NCI-H1105 (cell line): ENCODE measurements around the gene OXCT2.

Experiments
- DNase-seq: peaks from one replicate; lab custom pipeline; 2025; lab: John Stamatoyannopoulos, UW

The OXCT2 gene

GRCh38 chr1:39733161-39733560 is 38.0 kb downstream of the OXCT2 start:
- no peak for DNase-seq

- no peak for DNase-seq
Measured at GRCh38 chr1:39732730-39733129, 38.4 kb downstream of the OXCT2 start.

GRCh38 chr1:39729842-39730241 is 41.3 kb downstream of the OXCT2 start:
- no peak for DNase-seq

GRCh38 chr1:39729030-39729429 is 42.1 kb downstream of the OXCT2 start:
- DNase-seq, result no peak

GRCh38 chr1:39727932-39728317 is 43.2 kb downstream of the OXCT2 start:
- no peak for DNase-seq

GRCh38 chr1:39727221-39727931 is 43.8 kb downstream of the OXCT2 start:
- DNase-seq, result no peak

GRCh38 chr1:39726600-39726999 is 44.5 kb downstream of the OXCT2 start:
- no peak for DNase-seq

GRCh38 chr1:39722495-39722894 is 48.7 kb downstream of the OXCT2 start:
- DNase-seq, result no peak

- DNase-seq, result no peak
Measured at GRCh38 chr1:39721664-39722063, 49.5 kb downstream of the OXCT2 start.

GRCh38 chr1:39720094-39720999 is 50.8 kb downstream of the OXCT2 start:
- peak; percentile 63 for DNase-seq
